Left ventricle myocardium inferior (tissue), 1 donor: Measurements from ENCODE around the gene MAEA. TPM values are rescaled to one million over a fixed set of nuclear protein-coding genes. Genes with fewer than 3 reads are reported as not detected.

ENCODE experiments used
- DNase-seq: peaks from one replicate; pipeline ENCODE4 v3.0.0-alpha.2; 2020
- H3K27ac ChIP-seq: fragments of 200-600 bp; replicated peaks from 2 replicates; pipeline ENCODE4 v1.8.0; 2021
- H3K27me3 ChIP-seq: fragments of 200-600 bp; 2 replicates; pipeline ENCODE4 v1.8.0; 2021; ENCODE audit warnings: low read depth
- H3K36me3 ChIP-seq: fragments of 200-600 bp; 2 replicates; pipeline ENCODE4 v1.8.0; 2021
- H3K4me1 ChIP-seq: fragments of 200-600 bp; 2 replicates; pipeline ENCODE4 v1.8.0; 2021
- H3K4me3 ChIP-seq: fragments of 200-600 bp; 2 replicates; pipeline ENCODE4 v1.8.0; 2021; ENCODE audit warnings: mild to moderate bottlenecking, moderate library complexity
- H3K9me3 ChIP-seq: fragments of 200-600 bp; replicated peaks from 2 replicates; pipeline ENCODE4 v1.8.0; 2021
- CTCF ChIP-seq: fragments of 200-600 bp; IDR thresholded peaks from 2 replicates; pipeline ENCODE4 v1.8.0; 2021; ENCODE audit warnings: antibody characterized with exemption, mild to moderate bottlenecking, borderline replicate concordance
- intact Hi-C: fragments of 100-400 bp; cut with micrococcal nuclease; formaldehyde crosslinking; loops from one replicate; pipeline ENCODE4 v1.11.0; 2022
- total RNA-seq: library from RNA; stranded (reverse); fragmentation: NEBNext Ultra II Directional; extraction: Animal tissue kit (Norgen Biotek cat#: 25700); gene quantifications from one replicate; pipeline ENCODE4 v1.2.1, GENCODE V29; 2021
- donor health status: DM: no; HTN: yes; CAD: no; lungs with severe emphysema.

Gene MAEA
- total RNA-seq, 1 donor from 2014 or later: 49.5 TPM

GRCh38 chr4:1250921-1251772 lies 38.5 kb upstream of the MAEA start:
- intact Hi-C loops: loop anchor here (10.0 kb wide), 1 partner anchor 94 kb away; the partner anchor contains the start of gene UVSSA
- Histone ChIP-seq H3K27me3 (no peaks in the 10 kb centered on the region), H3K36me3 (no peaks in the 10 kb centered on the region), H3K9me3 (peaks cover 4% of the 10 kb centered on the region), H3K27ac (peak overlapping the region; percentile 99), H3K4me1 (peaks cover 50% of the 10 kb centered on the region), H3K4me3 (peak overlapping the region; percentile 74)
- no peak for TF ChIP-seq CTCF
- DNase-seq: no peak

- intact Hi-C loops: loop anchor here (10.0 kb wide), 1 partner anchor 93 kb away; the partner anchor contains the start of gene UVSSA
- no peaks in the 10 kb centered on the region for H3K27me3 ChIP-seq
- no peak overlapping the region for H3K27ac ChIP-seq
- no peaks in the 10 kb centered on the region for H3K36me3 ChIP-seq
- DNase-seq: no peak
- H3K4me3 ChIP-seq: no peak overlapping the region
- peaks cover 45% of the 10 kb centered on the region for H3K4me1 ChIP-seq
- no peak for TF ChIP-seq CTCF
- H3K9me3 ChIP-seq: peaks cover 4% of the 10 kb centered on the region
Measured at GRCh38 chr4:1251773-1252066, 38.0 kb upstream of the MAEA start.

- no peak for TF ChIP-seq CTCF
- Histone ChIP-seq H3K36me3 (no peaks in the 10 kb centered on the region), H3K27ac (no peak overlapping the region), H3K4me1 (peaks cover 32% of the 10 kb centered on the region), H3K4me3 (no peak overlapping the region), H3K27me3 (no peaks in the 10 kb centered on the region), H3K9me3 (peaks cover 5% of the 10 kb centered on the region)
- DNase-seq: no peak
- intact Hi-C loops: loop anchor here (10.0 kb wide), 1 partner anchor 92 kb away; the partner anchor contains the start of gene UVSSA
Measured at GRCh38 chr4:1252928-1253492, 36.7 kb upstream of the MAEA start.

GRCh38 chr4:1253831-1254230 lies 35.9 kb upstream of the MAEA start:
- H3K9me3 ChIP-seq: peaks cover 7% of the 10 kb centered on the region
- intact Hi-C loops: loop anchor here (10.0 kb wide), 1 partner anchor 91 kb away; the partner anchor contains the start of gene UVSSA
- no peaks in the 10 kb centered on the region for H3K27me3 ChIP-seq
- H3K36me3 ChIP-seq: no peaks in the 10 kb centered on the region
- no peak overlapping the region for H3K4me3 ChIP-seq
- no peak overlapping the region for H3K27ac ChIP-seq
- DNase-seq: no peak
- peaks cover 27% of the 10 kb centered on the region for H3K4me1 ChIP-seq
- TF ChIP-seq CTCF: no peak

- peaks cover 7% of the 10 kb centered on the region for H3K9me3 ChIP-seq
- TF ChIP-seq CTCF: no peak
- no peaks in the 10 kb centered on the region for H3K36me3 ChIP-seq
- H3K4me1 ChIP-seq: peaks cover 18% of the 10 kb centered on the region
- intact Hi-C loops: loop anchor here (10.0 kb wide), 1 partner anchor 90 kb away; the partner anchor contains the start of gene UVSSA
- no peaks in the 10 kb centered on the region for H3K27me3 ChIP-seq
- no peak overlapping the region for H3K27ac ChIP-seq
- DNase-seq: no peak
- no peak overlapping the region for H3K4me3 ChIP-seq
Measured at GRCh38 chr4:1255151-1255550, 34.5 kb upstream of the MAEA start.
